Measurements from ENCODE around the gene SYNE1.

SYNE1 gene

DNA sequence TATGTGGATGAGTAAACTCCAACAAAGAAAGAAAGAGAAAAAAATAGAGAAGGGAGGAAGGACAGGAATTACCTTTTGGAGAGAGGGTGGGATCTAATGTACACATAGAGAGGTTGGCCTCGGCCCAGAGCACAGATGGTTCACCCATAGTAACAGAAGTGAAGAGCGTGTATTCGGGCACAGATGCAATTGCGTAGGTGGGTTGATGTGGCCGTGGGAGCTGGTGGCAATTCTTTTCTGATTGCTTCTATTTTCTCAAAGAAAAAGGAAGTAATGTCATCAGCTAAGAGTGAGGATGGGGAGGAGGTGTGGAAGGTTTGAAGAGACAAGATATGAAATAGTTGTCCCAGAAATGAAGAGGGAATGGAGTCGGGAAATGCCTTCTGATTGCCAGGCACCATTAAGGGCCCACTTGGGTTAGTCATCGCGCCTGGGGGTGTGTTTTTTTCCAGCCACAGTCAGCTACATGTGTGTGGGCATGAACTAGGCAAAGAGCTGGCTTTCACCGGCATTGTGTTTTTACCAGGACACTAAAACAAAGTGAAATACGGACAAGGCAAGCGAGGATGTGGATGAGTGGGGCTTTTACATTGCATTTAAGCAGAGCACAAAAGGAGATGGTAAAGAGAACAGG lies 158.7 kb downstream of the SYNE1 start:
- Histone ChIP-seq H2BK120ac (ENCODE audit: insufficient read depth, low read length, poor library complexity) (no peak overlapping the region), H3K79me1 (ENCODE audit: low read length) (no peaks in the 10 kb centered on the region), H2BK5ac (ENCODE audit: low read depth, low read length, poor library complexity) (no peak overlapping the region), H3K9me3 (ENCODE audit: insufficient read depth, low read depth, low read length) (no peaks in the 10 kb centered on the region), H3K27me3 (ENCODE audit: insufficient read depth, low read length) (no peaks in the 10 kb centered on the region), H2AK5ac (ENCODE audit: low read length) (no peak overlapping the region), H4K8ac (ENCODE audit: low read depth, low read length) (no peak overlapping the region), H3K79me2 (ENCODE audit: control insufficient read depth, insufficient read depth, low read length, poor library complexity) (no peaks in the 10 kb centered on the region), H3K18ac (ENCODE audit: low read length) (no peak overlapping the region), H3K4ac (ENCODE audit: low read depth, low read length) (no peak overlapping the region), H3K14ac (ENCODE audit: low read length) (no peak overlapping the region), H3K36me3 (ENCODE audit: control insufficient read depth in 1 of 2, insufficient read depth in 2 of 2, low read length in 2 of 2) (no peaks in the 10 kb centered on the region), H3K9ac (ENCODE audit: low read length) (no peak overlapping the region), H2AFZ (ENCODE audit: insufficient read depth, low read length, poor library complexity) (no peak overlapping the region), H4K12ac (ENCODE audit: low read depth, low read length) (no peak overlapping the region), H2BK12ac (ENCODE audit: low read length) (no peak overlapping the region), H3K23ac (ENCODE audit: low read length) (no peak overlapping the region), H3K4me1 (ENCODE audit: control insufficient read depth in 1 of 2, insufficient read depth in 2 of 2, low read length in 2 of 2) (no peaks in the 10 kb centered on the region), H3K27ac (ENCODE audit: low read depth, low read length) (no peak overlapping the region), H4K91ac (ENCODE audit: low read depth, low read length) (no peak overlapping the region), H3K4me2 (ENCODE audit: low read length) (no peak overlapping the region), H3K4me3 (ENCODE audit: low read depth, low read length) (no peak overlapping the region)
- no peak for DNase-seq
- WGBS (ENCODE audit: extremely low coverage, insufficient coverage, insufficient read length), result no CpG with 5 or more reads among the region's 11 CpGs

DNA sequence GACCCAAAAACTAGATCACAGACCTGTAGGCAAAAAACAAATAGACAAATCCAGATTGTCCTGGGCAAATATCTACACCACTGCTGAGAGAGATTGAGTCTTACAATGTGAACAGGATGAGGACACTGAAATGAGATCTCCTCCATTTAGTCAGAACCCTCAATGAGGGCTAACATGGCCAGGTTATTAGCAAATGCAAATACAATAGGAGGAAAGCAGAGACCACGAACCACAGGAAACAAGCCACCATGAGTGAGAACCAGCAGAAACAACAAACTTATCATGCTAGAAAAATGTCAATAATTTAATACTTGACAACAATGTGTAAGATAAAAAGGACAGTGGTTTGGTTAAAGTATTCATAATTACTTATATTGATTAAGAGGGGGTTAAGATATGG lies 162.8 kb downstream of the SYNE1 start:
- no peak overlapping the region for H3K14ac ChIP-seq (ENCODE audit: low read length)
- no peaks in the 10 kb centered on the region for H3K79me1 ChIP-seq (ENCODE audit: low read length)
- no peak overlapping the region for H2AK5ac ChIP-seq (ENCODE audit: low read length)
- H3K4ac ChIP-seq (ENCODE audit: low read depth, low read length), result no peak overlapping the region
- H3K18ac ChIP-seq (ENCODE audit: low read length), result no peak overlapping the region
- no peak for DNase-seq
- no peak overlapping the region for H3K27ac ChIP-seq (ENCODE audit: low read depth, low read length)
- H3K4me2 ChIP-seq (ENCODE audit: low read length), result no peak overlapping the region
- no peaks in the 10 kb centered on the region for H3K9me3 ChIP-seq (ENCODE audit: insufficient read depth, low read depth, low read length)
- no CpG with 5 or more reads among the region's 1 CpG for WGBS (ENCODE audit: extremely low coverage, insufficient coverage, insufficient read length)
- no peaks in the 10 kb centered on the region for H3K4me1 ChIP-seq (ENCODE audit: control insufficient read depth in 1 of 2, insufficient read depth in 2 of 2, low read length in 2 of 2)
- H2BK12ac ChIP-seq (ENCODE audit: low read length), result no peak overlapping the region
- H3K9ac ChIP-seq (ENCODE audit: low read length), result no peak overlapping the region
- no peak overlapping the region for H2AFZ ChIP-seq (ENCODE audit: insufficient read depth, low read length, poor library complexity)
- no peaks in the 10 kb centered on the region for H3K36me3 ChIP-seq (ENCODE audit: control insufficient read depth in 1 of 2, insufficient read depth in 2 of 2, low read length in 2 of 2)
- H2BK120ac ChIP-seq (ENCODE audit: insufficient read depth, low read length, poor library complexity), result no peak overlapping the region
- H2BK5ac ChIP-seq (ENCODE audit: low read depth, low read length, poor library complexity), result no peak overlapping the region
- H3K4me3 ChIP-seq (ENCODE audit: low read depth, low read length), result no peak overlapping the region
- no peak overlapping the region for H3K23ac ChIP-seq (ENCODE audit: low read length)
- no peak overlapping the region for H4K8ac ChIP-seq (ENCODE audit: low read depth, low read length)
- H3K27me3 ChIP-seq (ENCODE audit: insufficient read depth, low read length), result no peaks in the 10 kb centered on the region
- no peak overlapping the region for H4K91ac ChIP-seq (ENCODE audit: low read depth, low read length)
- no peaks in the 10 kb centered on the region for H3K79me2 ChIP-seq (ENCODE audit: control insufficient read depth, insufficient read depth, low read length, poor library complexity)
- no peak overlapping the region for H4K12ac ChIP-seq (ENCODE audit: low read depth, low read length)

DNA sequence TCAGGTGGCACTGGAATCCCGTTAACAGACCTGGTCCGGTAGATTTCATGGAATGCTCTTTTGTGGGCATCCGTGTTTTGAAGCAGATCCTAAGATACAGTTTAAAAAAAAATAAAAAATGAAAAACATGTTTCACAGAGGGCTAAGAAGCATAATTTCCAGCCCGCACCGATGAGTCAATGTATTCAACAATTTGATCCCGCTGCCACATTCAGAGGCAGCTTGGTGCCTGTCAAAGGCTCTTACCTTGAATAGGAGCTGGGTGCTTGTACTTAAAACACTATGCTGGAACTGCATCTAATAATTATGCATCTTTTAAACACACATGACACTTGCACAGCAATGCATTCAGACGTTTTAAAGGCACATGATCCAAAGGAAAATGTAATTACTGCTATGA lies 164.8 kb downstream of the SYNE1 start:
- Histone ChIP-seq H2BK12ac (ENCODE audit: low read length) (no peak overlapping the region), H3K18ac (ENCODE audit: low read length) (no peak overlapping the region), H3K14ac (ENCODE audit: low read length) (no peak overlapping the region), H3K36me3 (ENCODE audit: control insufficient read depth in 1 of 2, insufficient read depth in 2 of 2, low read length in 2 of 2) (no peaks in the 10 kb centered on the region), H2BK120ac (ENCODE audit: insufficient read depth, low read length, poor library complexity) (no peak overlapping the region), H2AK5ac (ENCODE audit: low read length) (no peak overlapping the region), H2AFZ (ENCODE audit: insufficient read depth, low read length, poor library complexity) (no peak overlapping the region), H3K9me3 (ENCODE audit: insufficient read depth, low read depth, low read length) (no peaks in the 10 kb centered on the region), H3K4ac (ENCODE audit: low read depth, low read length) (no peak overlapping the region), H3K27ac (ENCODE audit: low read depth, low read length) (no peak overlapping the region), H3K27me3 (ENCODE audit: insufficient read depth, low read length) (no peaks in the 10 kb centered on the region), H3K4me3 (ENCODE audit: low read depth, low read length) (no peak overlapping the region), H4K12ac (ENCODE audit: low read depth, low read length) (no peak overlapping the region), H3K4me1 (ENCODE audit: control insufficient read depth in 1 of 2, insufficient read depth in 2 of 2, low read length in 2 of 2) (no peaks in the 10 kb centered on the region), H2BK5ac (ENCODE audit: low read depth, low read length, poor library complexity) (no peak overlapping the region), H3K79me2 (ENCODE audit: control insufficient read depth, insufficient read depth, low read length, poor library complexity) (no peaks in the 10 kb centered on the region), H3K23ac (ENCODE audit: low read length) (no peak overlapping the region), H4K91ac (ENCODE audit: low read depth, low read length) (no peak overlapping the region), H4K8ac (ENCODE audit: low read depth, low read length) (no peak overlapping the region), H3K4me2 (ENCODE audit: low read length) (no peak overlapping the region), H3K79me1 (ENCODE audit: low read length) (no peaks in the 10 kb centered on the region), H3K9ac (ENCODE audit: low read length) (no peak overlapping the region)
- no peak for DNase-seq
- WGBS (ENCODE audit: extremely low coverage, insufficient coverage, insufficient read length), result no CpG with 5 or more reads among the region's 7 CpGs

DNA sequence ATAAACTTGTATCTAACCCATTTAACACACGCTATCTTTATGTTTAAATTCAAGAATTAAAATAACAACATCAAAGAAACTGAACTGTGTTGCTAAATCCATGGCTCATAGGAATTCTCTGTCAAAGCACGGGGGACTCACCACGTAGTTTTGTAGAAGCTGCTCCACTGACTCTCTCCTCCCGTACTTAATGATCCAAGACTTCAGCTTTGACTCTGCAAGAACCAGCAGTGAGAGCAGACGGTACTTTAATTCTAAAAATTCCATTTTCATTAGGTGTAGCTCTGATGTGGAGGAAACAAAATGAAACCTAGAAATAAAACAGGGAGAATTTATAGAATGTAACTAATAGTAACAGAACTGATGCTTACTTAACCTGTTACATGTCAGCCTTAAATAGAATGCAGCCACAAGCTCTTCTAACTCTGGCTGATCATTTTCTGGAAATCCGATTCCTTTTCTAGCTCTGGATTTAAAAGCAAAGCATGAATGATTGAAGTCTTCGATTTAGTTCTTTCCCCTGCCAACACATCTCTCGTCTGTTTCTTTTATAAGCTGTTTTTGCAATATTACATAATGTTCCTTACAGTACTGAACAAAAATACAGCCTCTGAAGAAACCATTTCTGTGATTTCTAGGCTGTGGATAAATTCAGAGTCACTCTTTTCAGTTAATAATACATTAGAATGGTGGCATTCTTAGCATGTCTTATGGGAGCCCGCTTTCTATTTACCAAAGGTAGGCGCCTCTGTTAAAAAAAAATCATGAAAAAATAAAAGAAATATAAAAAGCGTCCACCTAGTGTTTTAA lies 165.5 kb downstream of the SYNE1 start:
- no peak overlapping the region for H4K12ac ChIP-seq (ENCODE audit: low read depth, low read length)
- no peak overlapping the region for H3K18ac ChIP-seq (ENCODE audit: low read length)
- H2AK5ac ChIP-seq (ENCODE audit: low read length), result no peak overlapping the region
- H2BK120ac ChIP-seq (ENCODE audit: insufficient read depth, low read length, poor library complexity), result no peak overlapping the region
- H3K9ac ChIP-seq (ENCODE audit: low read length), result no peak overlapping the region
- H4K91ac ChIP-seq (ENCODE audit: low read depth, low read length), result no peak overlapping the region
- no peaks in the 10 kb centered on the region for H3K4me1 ChIP-seq (ENCODE audit: control insufficient read depth in 1 of 2, insufficient read depth in 2 of 2, low read length in 2 of 2)
- no peak overlapping the region for H2BK5ac ChIP-seq (ENCODE audit: low read depth, low read length, poor library complexity)
- H3K27ac ChIP-seq (ENCODE audit: low read depth, low read length), result no peak overlapping the region
- no peaks in the 10 kb centered on the region for H3K79me1 ChIP-seq (ENCODE audit: low read length)
- H2AFZ ChIP-seq (ENCODE audit: insufficient read depth, low read length, poor library complexity), result no peak overlapping the region
- no peak overlapping the region for H3K4me3 ChIP-seq (ENCODE audit: low read depth, low read length)
- H3K23ac ChIP-seq (ENCODE audit: low read length), result no peak overlapping the region
- no peaks in the 10 kb centered on the region for H3K27me3 ChIP-seq (ENCODE audit: insufficient read depth, low read length)
- H3K14ac ChIP-seq (ENCODE audit: low read length), result no peak overlapping the region
- no peak overlapping the region for H4K8ac ChIP-seq (ENCODE audit: low read depth, low read length)
- no peak overlapping the region for H3K4ac ChIP-seq (ENCODE audit: low read depth, low read length)
- H2BK12ac ChIP-seq (ENCODE audit: low read length), result no peak overlapping the region
- DNase-seq, result no peak
- H3K4me2 ChIP-seq (ENCODE audit: low read length), result no peak overlapping the region
- H3K9me3 ChIP-seq (ENCODE audit: insufficient read depth, low read depth, low read length), result no peaks in the 10 kb centered on the region
- H3K36me3 ChIP-seq (ENCODE audit: control insufficient read depth in 1 of 2, insufficient read depth in 2 of 2, low read length in 2 of 2), result no peaks in the 10 kb centered on the region
- WGBS (ENCODE audit: extremely low coverage, insufficient coverage, insufficient read length), result no CpG with 5 or more reads among the region's 11 CpGs
- H3K79me2 ChIP-seq (ENCODE audit: control insufficient read depth, insufficient read depth, low read length, poor library complexity), result no peaks in the 10 kb centered on the region

Measured in trophoblast cell (in vitro differentiated cells and primary cell).